NCI-H345 treated with DMSO at 0.1 percent for 48 hours (cell line): Measurements from ENCODE around the gene RPS18.

Experiments used
- DNase-seq: peaks from one replicate; lab custom pipeline; 2025; ENCODE audit not compliant: unreplicated experiment; lab: John Stamatoyannopoulos, UW

RPS18 gene

GRCh38 chr6:33289784-33290315 lies 18.0 kb downstream of the RPS18 start:
- no peak for DNase-seq

DNA sequence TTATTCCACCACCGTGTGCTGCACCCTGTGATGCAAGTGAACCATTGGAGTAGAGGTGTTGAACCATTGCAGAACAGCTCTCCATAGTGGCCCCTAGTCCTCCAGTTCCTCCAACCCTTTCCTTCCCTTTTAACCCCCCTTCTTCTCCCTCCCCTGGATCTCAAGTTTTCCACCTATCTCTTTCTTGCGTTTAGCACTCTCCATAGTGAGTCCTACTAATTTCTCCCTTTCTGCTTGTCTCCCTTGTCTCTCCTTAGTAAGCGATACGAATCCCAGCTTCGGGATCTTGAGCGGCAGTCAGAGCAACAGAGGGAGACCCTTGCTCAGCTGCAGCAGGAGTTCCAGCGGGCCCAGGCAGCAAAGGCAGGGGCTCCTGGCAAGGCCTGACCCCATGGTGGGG lies 18.6 kb downstream of the RPS18 start:
- DNase-seq = no peak

DNA sequence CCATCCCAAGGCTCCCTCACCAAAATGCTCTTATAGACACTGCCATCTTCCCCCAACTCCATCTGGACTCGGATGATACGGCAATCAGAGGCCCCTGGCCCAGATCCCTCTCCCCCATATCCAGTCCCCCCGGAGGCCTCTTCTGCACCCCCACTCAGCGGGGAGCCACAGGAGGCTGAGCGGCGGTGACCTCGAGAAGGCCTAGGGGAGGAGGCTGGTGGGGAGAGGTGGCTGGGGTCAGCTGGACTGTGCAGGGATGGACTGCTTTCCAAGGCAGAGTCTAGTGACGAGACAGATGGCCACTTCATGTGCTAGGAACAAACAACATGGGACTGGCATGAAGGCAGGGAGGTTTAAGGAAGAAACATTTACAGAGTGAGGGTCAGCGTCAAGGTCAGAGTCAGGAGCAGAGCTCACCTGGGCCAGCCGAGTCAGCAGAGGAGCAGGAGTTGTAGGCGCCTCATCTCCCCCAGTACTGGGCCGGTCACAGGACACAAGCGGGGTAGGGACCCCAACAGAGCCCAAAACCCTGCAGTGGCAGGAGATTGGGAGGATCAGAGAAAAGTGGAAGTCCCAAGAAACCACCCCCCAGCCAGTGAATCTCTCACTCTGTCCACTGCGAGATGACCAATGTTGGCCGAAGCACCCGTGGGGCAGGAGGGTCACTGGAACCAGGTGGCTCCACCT lies 21.3 kb downstream of the RPS18 start:
- DNase-seq = no peak

- DNase-seq = no peak
Measured at GRCh38 chr6:33294086-33294823, 22.4 kb downstream of the RPS18 start.

- no peak for DNase-seq
Measured at GRCh38 chr6:33295621-33296369, 23.9 kb downstream of the RPS18 start.

- no peak for DNase-seq
Measured at GRCh38 chr6:33296797-33297405, 25.0 kb downstream of the RPS18 start.

DNA sequence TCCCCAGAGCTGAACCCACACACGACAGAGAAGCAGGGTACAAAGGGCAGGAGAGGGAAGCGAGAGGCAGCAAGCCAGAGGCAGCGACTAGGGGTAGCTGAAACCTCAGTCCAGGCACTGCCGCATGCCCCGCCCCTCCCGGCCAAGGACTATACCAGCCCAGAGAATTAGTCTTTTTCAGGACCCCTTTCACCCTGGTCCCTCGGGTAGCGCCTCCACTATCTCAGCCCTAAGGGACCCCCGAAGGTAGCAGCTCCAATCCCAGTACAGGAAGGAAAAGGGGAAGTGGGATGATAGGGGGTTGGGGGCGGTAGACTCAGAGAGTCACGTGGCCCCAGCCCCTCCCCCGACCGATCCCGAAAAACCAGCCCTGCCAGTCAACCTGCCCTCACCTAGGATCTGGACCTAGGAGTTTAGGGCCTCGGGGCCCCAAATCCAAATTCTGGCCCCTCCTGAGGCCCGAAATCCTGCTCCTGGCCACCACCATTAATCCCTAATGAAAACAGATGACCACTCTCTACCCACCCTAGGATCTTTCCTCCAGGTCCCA lies 25.6 kb downstream of the RPS18 start:
- no peak for DNase-seq

DNA sequence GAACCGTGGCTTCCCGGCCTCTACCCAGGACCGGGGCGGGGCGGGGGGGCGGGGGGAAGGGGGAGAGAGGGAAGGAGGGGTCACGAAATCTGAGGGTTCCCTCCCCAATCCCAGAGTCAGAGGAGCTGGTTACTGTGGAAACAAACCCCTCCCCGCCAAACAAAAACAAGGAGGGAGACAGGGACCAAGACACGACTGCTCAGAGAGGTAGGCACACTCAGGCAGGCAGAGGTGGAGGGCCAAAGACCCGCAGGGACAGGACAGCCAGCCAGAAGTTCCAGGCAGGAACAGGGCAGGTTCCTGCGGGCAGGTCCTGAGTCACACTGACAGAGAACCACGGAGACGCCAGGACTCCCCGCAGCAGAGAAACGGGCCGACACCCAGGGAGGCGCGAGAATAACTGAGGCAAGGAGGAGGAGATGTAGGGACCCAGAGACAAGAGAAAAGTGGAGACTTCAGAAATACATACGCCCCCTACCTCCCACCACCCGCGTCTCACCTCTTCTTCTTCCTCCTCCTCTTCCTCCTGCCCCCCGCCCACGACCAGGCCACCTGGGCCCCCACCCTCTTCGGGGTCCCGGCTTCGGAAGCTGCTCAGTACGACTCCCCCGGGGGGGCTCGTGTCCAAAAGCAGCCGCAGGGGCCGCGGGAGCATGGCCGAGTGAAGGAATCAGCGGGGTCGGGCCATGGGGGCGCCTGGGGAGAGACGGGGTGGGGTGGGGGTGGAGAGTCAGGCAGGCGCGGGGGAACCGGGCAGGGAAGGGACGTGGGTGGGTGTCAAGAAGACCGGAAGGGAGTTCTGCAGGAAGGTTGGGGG lies 26.3 kb downstream of the RPS18 start:
- no peak for DNase-seq

DNA sequence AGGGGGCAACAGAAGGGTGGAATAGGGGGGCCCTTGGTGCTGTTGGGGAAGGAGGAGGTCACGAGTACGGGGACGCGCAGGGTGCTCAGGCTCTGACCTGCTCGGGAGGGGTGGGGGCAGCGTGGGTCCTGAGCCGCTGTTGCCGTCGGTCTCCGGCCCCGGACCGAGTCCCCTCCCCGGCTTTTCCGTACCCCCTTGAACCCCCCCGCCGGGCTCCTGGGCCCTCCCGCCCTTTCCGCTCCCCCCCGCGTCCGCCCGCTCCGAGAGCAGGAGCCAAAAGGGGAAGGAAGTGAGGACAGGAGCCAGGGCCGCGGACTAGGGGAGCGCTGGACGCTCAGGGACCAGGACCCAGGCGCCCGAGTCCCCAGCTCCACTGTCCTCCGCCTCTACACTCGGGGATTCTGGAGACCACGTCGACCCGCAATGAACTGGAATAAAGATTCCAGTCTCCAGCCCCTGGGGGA lies 26.9 kb downstream of the RPS18 start, which contains the start of gene RGL2:
Gene RGL2 (minus strand): TSS at position 170 of the 464 bp plus-strand sequence. CDS start 332 bp downstream, outside the sequence.
- DNase-seq = peak; percentile 5

GRCh38 chr6:33299237-33299944 lies 27.5 kb downstream of the RPS18 start:
- DNase-seq = peak; percentile 83

GRCh38 chr6:33301877-33302276 lies 30.0 kb downstream of the RPS18 start:
- DNase-seq = no peak

DNA sequence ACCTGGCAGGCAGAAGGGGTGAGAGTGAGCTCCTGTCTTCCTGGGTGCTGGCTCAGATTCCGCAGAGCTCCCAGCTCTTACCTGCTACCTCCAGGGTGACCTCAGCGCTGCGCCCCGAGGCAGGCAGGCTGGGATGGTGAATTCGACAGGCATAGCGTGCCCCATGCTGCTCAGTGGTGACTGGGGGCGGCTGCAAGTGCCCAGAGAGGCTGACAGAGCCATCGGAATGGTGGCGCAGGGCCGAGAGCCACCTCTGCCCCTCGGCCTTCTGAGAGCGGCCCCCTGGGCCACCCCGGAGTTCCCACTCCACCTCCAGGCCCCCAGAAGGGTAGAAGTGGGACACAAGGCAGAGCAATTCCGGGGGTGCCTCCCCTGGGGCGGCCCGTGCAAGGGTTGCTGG lies 32.3 kb downstream of the RPS18 start:
- DNase-seq = no peak

DNA sequence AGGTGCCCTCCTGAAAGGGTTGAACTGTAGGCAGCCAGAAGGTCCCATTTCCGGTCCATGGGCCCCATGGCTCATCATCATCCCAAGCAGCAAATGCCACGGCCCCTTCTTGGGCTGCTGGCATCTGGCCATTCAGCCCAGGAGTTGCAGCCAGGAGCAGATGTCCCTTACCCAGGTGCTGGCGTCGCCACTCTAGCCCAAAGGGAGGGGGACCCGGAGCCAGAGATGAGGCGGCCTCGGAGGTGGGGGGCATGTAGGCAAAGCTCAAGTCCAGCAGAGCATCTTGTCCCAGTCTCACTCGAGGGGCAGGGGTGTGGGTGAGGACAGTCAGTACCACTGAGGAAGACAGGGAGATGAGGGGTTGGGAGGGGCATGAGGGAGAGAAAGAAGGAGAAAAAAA lies 33.2 kb downstream of the RPS18 start:
- DNase-seq = no peak

DNA sequence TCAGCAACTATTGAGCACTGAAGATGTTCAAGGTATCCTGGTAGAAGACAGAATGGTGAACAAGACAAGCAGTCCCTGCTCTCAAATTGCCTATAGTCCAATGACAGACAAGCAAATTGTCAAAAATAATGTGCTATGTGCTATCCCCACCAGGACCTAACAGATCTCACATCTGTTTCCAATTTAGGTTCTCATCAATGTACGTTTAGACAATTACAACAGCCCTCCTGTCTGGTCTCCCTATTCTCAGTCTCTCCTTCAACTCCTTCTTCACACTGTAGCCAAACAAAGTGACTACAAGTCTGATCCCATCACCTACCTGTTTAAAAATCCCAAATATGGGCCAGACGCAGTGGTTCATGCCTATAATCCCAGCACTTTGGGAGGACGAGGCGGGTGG lies 34.5 kb downstream of the RPS18 start:
- DNase-seq = no peak

DNA sequence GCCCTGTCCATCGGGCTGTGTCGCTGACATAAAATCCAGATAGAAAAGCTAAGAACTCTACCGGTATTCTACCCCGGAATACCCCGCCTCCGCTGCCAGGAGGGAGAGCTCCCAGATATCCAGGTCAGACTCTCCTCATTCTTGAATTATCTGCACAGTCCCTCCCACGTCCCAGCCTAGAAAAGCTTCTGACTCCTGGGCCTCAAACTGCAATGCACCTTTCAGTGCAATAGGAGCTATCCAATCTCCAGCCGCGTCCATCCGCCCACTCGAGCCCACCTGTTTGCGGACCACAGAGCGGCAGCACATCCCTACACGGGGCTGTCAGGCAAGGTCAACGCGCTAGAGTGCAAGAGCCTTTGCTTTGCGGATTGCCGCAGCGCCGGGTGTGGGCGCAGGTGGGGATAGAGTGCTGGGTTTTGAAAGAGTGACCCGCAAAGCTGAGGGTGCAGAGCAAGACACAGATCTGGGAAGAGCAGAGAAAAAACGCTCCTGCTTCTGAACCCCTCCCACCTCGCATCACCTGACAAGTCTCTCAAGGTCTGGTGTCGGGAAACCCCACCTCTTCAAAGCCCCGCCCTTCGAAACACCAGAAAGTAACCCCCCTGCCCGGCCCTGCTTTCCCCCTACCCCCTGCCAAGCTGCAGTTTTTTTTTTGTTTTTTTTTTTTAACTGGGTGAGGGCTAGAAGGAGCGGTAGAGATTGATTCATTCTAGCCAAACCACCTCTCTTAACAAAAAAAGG lies 40.7 kb downstream of the RPS18 start:
- peak; percentile 75 for DNase-seq

- DNase-seq = peak; percentile 36
Measured at GRCh38 chr6:33313105-33313708, 41.3 kb downstream of the RPS18 start.

- peak; percentile 36 for DNase-seq
Measured at GRCh38 chr6:33313709-33314514, 42.0 kb downstream of the RPS18 start, which contains the start of gene TAPBP. Gene TAPBP, minus strand, starts transcription at chr6:33314078. Its CDS starts 37 bp downstream, at chr6:33314041.
